Measurements from ENCODE around the gene CRIM1. TPM values are rescaled to one million over a fixed set of nuclear protein-coding genes. Genes with fewer than 3 reads are reported as not detected.

Gene CRIM1
- polyA plus RNA-seq, 5 donors = 22.8 to 35.5 (median 29.9) TPM

GRCh38 chr2:36515538-36515937 lies 160.0 kb downstream of the CRIM1 start:
- DNase-seq = no peak

GRCh38 chr2:36516136-36516870 lies 160.7 kb downstream of the CRIM1 start:
- DNase-seq = no peak

GRCh38 chr2:36520431-36520830 lies 164.9 kb downstream of the CRIM1 start:
- no peak for DNase-seq

GRCh38 chr2:36523153-36523552 lies 167.6 kb downstream of the CRIM1 start:
- no peak for DNase-seq

GRCh38 chr2:36525245-36525644 lies 169.7 kb downstream of the CRIM1 start:
- DNase-seq = no peak

DNA sequence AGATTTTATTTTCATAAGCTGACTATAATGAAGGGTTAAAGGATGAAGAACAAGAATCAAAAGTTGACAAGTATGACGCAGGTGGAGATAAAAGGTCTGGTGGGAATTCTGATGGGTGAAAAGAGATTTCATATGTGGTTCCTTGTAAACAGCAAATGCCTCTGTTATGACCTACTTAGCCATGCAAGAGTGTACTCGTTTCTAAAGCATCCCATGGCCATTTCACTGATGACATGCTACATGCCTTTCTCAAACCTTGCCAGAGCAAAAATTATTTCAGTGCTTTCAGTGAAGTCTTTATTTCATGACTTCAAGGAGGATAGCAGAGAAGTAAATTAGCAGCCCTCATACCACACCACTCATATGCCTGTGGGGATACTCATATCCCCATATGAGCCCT lies 170.6 kb downstream of the CRIM1 start:
- DNase-seq = no peak

DNA sequence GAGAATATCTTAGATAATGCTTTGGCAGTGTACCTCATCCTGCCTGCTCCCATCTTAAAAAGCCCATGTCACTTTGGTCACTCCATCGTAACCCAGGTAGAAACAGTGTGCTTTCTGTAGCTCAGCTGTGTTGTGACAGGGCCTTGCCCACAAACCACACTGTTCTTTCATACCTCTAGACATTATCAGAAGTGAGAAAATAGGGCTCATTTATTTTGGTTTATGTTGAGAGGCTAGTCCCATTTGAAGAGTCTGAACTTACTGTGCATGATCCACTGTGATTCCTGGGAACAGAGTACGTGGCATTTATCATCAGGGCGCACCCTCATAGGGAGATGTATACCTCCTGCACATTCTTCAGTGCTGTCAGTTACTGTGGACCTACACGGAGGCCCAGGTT lies 172.7 kb downstream of the CRIM1 start:
- no peak for DNase-seq

- no peak for DNase-seq
These were observed 173.3 kb downstream of the CRIM1 start for GRCh38 chr2:36528766-36529392.

DNA sequence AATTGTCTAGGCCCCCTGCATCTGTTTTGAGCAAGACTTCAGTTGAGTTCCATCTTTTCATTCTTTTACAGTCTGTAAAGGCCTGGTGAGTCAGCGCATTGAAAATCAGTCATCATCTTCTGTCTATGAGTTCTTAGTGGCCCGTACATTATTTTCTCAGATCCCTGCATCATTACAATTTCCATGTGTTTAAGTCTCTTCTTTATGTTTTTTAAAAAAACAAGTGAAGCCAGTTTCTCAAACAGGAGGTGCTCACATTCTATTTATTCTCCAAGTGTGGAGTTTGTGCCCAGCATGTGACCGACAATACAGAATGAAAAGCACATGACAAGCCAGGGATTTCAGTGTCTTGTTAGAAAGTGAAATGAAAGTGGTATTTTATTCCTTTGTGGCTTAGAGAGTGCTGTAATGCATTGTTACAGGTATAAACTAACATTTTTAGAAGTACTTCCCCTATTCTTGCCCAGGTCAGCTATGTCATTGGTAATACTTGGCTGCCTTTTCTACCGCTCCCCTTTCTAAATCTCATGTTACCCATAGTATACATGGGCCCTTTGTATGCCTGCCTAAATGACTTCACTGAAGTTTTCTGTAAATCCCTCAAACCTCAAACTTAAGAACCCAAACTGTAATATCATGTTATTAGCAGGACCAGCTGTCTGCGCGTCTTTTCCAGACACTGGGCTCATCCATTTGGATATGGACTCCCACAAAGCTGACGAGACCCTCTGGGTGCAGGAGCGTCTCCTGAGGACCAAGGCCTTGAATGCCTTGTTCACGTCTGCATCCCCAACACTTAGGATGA lies 174.8 kb downstream of the CRIM1 start:
- no peak for DNase-seq

GRCh38 chr2:36530983-36531354 lies 175.4 kb downstream of the CRIM1 start:
- DNase-seq = no peak

GRCh38 chr2:36534275-36534799 lies 178.8 kb downstream of the CRIM1 start:
- DNase-seq = no peak

- no peak for DNase-seq
These were observed 179.5 kb downstream of the CRIM1 start for GRCh38 chr2:36535099-36535498.

GRCh38 chr2:36536776-36537175 lies 181.2 kb downstream of the CRIM1 start:
- no peak for DNase-seq

- DNase-seq = peak; percentile 28 to 29
These were observed 182.8 kb downstream of the CRIM1 start for GRCh38 chr2:36538335-36538734.

DNA sequence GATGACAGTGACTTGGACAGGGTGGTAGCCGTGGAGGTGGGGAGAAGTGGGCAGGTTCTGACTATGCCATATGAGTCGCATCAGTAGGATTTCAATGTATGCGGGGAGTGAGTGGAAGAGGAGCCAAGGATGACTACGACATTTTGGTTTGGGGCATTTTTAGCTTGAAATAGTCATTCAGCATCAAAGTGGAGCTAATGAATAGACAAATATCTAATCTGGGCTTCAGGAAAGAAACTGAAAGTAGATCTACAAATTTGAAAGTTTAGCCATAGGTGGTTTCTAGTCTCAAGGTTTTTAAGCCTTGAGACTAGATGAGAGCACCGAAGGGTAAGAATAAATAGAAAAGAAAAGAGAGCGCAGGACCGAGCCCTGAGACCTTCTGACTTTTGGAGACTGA lies 184.1 kb downstream of the CRIM1 start:
- no peak for DNase-seq

DNA sequence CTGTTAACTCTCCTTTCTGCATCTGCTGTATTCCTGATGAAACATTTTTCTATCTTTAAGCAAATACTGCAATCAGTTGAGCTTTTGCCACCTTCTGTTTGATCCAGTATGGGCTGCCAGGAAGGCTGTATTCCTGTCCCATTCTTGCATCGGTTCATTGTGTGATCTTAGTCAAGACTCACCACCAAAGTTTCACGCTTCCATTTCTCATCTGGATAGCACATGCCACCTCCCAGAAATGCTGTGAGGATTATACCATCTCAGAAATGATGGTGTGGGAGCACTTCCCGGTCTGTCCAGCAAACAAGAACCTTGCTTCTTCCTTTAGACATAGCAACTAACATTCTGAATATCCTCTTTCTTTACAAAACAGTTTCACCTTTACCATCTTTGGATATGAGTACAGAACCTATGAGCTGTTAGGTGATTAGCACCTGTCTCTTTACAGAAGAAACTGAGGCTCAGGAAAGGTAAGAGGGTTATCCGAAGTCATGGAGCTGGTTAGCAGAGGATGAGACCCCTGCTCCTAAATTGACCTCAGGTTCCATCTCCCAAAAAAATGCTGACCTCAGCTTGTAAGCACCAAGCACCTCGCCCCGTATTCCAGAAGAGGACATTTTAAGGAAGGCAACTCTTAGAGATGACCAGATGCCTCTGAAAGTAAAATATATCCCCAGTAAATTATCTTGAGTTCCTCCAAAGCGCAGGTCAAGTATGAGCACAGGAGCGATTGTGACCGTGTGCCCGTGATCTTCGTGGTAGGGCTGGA lies 185.6 kb downstream of the CRIM1 start:
- no peak for DNase-seq

DNA sequence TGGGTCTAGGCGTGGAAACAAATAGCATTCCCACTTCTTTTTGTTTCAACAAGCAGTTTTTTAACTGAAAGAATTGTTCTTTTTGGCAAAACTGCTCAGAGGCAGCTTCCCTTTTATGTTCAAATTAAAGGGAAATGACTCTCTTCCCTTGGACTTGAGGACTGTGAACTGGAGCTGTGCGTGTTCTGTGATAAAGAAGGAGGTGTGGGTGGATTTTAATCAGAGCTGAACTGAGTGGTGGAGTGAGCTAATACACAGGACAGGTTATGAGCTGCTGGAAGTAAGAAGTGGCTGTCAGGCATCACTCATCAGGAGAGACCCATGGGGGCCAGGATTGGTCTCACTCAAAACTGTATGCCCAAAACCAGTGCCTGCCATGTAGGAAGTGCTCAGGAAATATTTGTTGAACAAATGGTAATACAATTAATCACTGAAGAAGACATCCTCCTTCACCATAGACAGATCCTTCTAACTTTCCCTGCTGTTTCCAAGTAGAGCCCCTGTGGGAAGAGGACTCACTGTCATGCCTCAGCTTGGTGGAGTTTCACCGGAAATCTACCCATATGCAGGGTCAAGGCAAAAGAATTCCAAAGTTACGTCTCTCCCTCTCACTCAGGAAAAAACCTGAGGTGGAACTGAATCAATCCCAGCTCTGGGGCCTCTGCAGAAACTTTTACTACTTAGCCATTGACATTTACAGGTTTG lies 186.5 kb downstream of the CRIM1 start:
- DNase-seq = no peak

DNA sequence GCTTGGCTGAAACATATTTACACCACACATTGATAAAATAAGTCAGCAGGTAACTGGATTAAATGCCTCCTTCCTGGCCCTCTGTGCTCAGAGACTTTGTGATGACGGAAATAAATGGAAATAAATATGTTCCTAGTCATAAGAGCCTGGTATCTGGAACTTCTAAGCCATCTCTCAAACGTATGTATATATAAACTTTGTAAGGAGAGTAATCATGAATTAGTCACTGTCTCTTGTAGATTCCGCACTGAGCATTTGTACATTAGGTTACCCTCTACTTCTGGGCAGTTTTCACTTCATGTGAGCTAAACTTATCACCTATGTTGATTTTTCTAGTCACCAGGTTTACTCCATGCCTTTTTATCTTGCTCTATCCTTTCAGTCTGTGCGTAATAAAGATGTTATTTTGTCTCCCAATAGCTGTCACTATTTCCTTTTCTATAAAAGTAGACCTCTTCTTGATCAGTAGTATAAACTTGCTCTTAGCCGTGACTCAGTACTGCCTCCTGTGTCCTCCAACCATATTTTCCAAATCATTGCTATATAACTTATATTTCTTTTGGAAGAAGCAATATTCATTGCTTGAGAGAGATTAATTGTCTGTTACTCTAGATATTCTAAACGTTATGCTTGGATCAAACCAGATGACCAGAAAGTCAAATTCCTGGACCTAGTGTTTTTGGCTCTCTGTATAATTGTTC lies 189.2 kb downstream of the CRIM1 start:
- DNase-seq = no peak

DNA sequence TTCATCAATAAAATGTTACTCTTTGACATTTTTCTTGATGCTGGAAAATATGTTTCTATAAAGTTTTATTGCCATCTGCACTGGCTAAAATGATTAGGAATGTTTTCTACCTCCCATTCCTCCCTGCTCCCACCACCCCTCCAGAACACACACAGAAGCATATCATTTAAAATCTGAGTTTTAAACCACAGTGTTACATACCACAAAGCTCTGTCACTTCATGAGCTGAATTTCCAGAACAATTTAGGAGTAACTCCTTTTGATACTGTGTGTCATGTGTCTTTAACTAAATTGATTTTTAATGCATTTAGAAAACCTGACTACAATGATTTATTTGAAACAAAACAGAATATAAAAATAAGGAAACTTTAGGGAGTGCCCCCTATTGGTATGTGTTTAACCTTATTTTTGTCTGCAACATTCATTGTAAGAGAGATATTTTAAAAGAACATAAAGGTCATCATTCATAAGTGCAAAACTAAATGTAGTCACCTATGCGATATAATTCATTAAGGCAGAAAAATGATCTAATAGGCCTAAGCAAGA lies 190.4 kb downstream of the CRIM1 start:
- DNase-seq = no peak

GRCh38 chr2:36547906-36548305 lies 192.3 kb downstream of the CRIM1 start:
- no peak for DNase-seq

Measured in right lung (tissue), 5 donors.